Lung (tissue), 12 donors: ENCODE data around the gene SLC17A3. TPM values are rescaled to one million over a fixed set of nuclear protein-coding genes. Genes with fewer than 3 reads are reported as not detected.

Experiments used
- ATAC-seq: fragments of 200-7000 bp; cut with Tn5 transposase; one replicate; pipeline ENCODE4 v1.9.1; 2020; ENCODE audit warnings: moderate number of reproducible peaks; ENCODE audit not compliant: insufficient read depth, low FRiP score
- DNase-seq, 3 donors: peaks; one replicate each; pipeline ENCODE4 v3.0.0-alpha.2; 2013 to 2017
- H3K27ac ChIP-seq, 2 donors: one replicate each; pipeline ENCODE4 v1.5.1; 2013; ENCODE audit warnings: mild to moderate bottlenecking in 2 of 2, moderate library complexity in 2 of 2, control low read depth in 1 of 2, inconsistent platforms in 1 of 2, low read depth in 1 of 2, low read length in 1 of 2
- H3K27me3 ChIP-seq, 3 donors: one replicate each; pipeline ENCODE4 v1.5.1; 2013; ENCODE audit warnings: low read length in 2 of 3; ENCODE audit not compliant: control insufficient read depth in 3 of 3, insufficient read depth in 3 of 3
- H3K36me3 ChIP-seq, 4 donors: one replicate each; pipeline ENCODE4 v1.5.1; 2013; ENCODE audit warnings: low read length in 4 of 4, mild to moderate bottlenecking in 1 of 4, moderate library complexity in 1 of 4; ENCODE audit not compliant: control insufficient read depth in 4 of 4, insufficient read depth in 4 of 4
- H3K4me1 ChIP-seq, 5 donors: one replicate each; pipeline ENCODE4 v1.5.1; 2013; ENCODE audit warnings: low read length in 5 of 5, mild to moderate bottlenecking in 2 of 5, moderate library complexity in 1 of 5; ENCODE audit not compliant: control insufficient read depth in 5 of 5, insufficient read depth in 5 of 5
- H3K4me3 ChIP-seq: one replicate; pipeline ENCODE4 v1.5.1; 2013; ENCODE audit warnings: mild to moderate bottlenecking, control low read depth, moderate library complexity
- H3K9ac ChIP-seq, 2 donors: one replicate each; pipeline ENCODE4 v1.5.1; 2013; ENCODE audit warnings: low read length in 2 of 2, control low read depth in 1 of 2; ENCODE audit not compliant: insufficient read depth in 1 of 2
- H3K9me3 ChIP-seq, 4 donors: one replicate each; pipeline ENCODE4 v1.5.1; 2013; ENCODE audit warnings: low read length in 3 of 4, mild to moderate bottlenecking in 1 of 4, moderate library complexity in 1 of 4; ENCODE audit not compliant: control insufficient read depth in 4 of 4, insufficient read depth in 3 of 4
- WGBS, 2 donors: extraction: QIAGEN DNeasy Blood & Tissue Kit; methylation state at CpG; one replicate each; pipeline ENCODE4 v1.1.7; 2013; 5-methylcytosine and 5-hydroxymethylcytosine counted together
- polyA plus RNA-seq, 2 donors: library from polyadenylated mRNA; stranded (reverse); fragments of 200-250 nt; gene quantifications; one replicate each; pipeline ENCODE4 v1.2.1, GENCODE V29; 2013
- total RNA-seq, 2 donors: library from RNA; depleted of rRNA in 1 of 2; stranded (reverse); fragments of >200 nt in 1 of 2; gene quantifications; one replicate each; pipeline ENCODE4 v1.2.1, GENCODE V29; 2014 to 2021
- TF ChIP-seq, protein P1 (sequence below): IDR thresholded peaks from 2 replicates; pipeline ENCODE4 v1.5.1; 2012; ENCODE audit warnings: mild to moderate bottlenecking; ENCODE audit errors: control extremely low read depth, extremely low read depth
- donor health status: control.
- donor health status: control.
- donor health status: Bipolar disorder and iron deficiency.
- donor health status: healthy.
- donor health status: DM: yes; HTN: yes; CAD: no.

The SLC17A3 gene
- total and polyA plus RNA-seq, 4 donors, result not detected

DNA sequence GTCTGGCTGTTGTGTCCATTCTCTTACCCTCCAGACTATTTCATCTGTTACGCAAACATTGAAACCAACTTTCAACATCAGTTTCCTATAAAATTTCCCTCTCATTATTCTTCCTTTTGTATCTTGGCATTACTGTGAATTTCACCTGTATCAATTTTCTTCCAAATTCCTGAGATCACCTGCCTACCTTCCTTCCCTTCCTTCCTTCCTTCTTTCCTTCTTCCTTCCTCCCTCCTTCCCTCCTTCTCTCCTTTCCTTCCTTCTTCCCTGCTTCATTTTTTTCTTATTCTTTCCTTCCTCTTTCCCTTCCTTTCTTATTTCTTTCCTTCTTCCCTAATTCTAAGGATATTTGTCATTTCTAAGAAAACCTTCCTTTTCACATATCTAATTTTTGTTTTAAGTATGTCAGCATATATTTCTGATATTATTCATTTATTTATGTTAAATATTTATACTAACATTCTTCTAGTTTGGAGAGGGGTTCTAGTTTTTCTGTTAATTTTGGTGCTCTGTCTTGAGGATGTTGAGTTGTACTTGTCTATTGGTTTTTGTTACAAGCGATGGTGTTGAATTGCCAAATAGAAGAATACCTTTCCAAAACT is 4.8 kb upstream of the SLC17A3 start:
- WGBS, 2 donors, result 81 to 97% methylated on average over 2 of the region's 2 CpGs
- ATAC-seq, result no peak
- H3K9me3 ChIP-seq, result no peaks in the 10 kb centered on the region
- no peak for DNase-seq
- no peak overlapping the region for H3K4me3 ChIP-seq
- peaks cover 0 to 2% (median 2%) of the 10 kb centered on the region in 3 donors for H3K27me3 ChIP-seq
- no peak overlapping the region for H3K9ac ChIP-seq
- peaks cover 0 to 1% (median 0%) of the 10 kb centered on the region in 5 donors for H3K4me1 ChIP-seq
- no peaks in the 10 kb centered on the region for H3K36me3 ChIP-seq
- H3K27ac ChIP-seq, result no peak overlapping the region
- TF ChIP-seq, protein P1, sequence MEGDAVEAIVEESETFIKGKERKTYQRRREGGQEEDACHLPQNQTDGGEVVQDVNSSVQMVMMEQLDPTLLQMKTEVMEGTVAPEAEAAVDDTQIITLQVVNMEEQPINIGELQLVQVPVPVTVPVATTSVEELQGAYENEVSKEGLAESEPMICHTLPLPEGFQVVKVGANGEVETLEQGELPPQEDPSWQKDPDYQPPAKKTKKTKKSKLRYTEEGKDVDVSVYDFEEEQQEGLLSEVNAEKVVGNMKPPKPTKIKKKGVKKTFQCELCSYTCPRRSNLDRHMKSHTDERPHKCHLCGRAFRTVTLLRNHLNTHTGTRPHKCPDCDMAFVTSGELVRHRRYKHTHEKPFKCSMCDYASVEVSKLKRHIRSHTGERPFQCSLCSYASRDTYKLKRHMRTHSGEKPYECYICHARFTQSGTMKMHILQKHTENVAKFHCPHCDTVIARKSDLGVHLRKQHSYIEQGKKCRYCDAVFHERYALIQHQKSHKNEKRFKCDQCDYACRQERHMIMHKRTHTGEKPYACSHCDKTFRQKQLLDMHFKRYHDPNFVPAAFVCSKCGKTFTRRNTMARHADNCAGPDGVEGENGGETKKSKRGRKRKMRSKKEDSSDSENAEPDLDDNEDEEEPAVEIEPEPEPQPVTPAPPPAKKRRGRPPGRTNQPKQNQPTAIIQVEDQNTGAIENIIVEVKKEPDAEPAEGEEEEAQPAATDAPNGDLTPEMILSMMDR, result no peak

GRCh38 chr6:25875926-25876602 is 2.0 kb upstream of the SLC17A3 start:
- H3K9ac ChIP-seq, result no peak overlapping the region
- peaks cover 0 to 2% (median 0%) of the 10 kb centered on the region in 3 donors for H3K27me3 ChIP-seq
- H3K36me3 ChIP-seq, result no peaks in the 10 kb centered on the region
- H3K4me3 ChIP-seq, result no peak overlapping the region
- H3K4me1 ChIP-seq, result no peaks in the 10 kb centered on the region
- H3K27ac ChIP-seq, result no peak overlapping the region
- WGBS, 2 donors, result 92 to 94% methylated on average over 3 of the region's 3 CpGs
- DNase-seq (no peak), ATAC-seq (no peak)
- TF ChIP-seq, protein P1, result no peak
- no peaks in the 10 kb centered on the region for H3K9me3 ChIP-seq

- WGBS, 2 donors, result 73 to 82% methylated on average over 3 of the region's 3 CpGs
- H3K27ac ChIP-seq, result no peak overlapping the region
- no peaks in the 10 kb centered on the region for H3K36me3 ChIP-seq
- no peak for ATAC-seq
- H3K9me3 ChIP-seq, result no peaks in the 10 kb centered on the region
- DNase-seq, result no peak
- no peak overlapping the region for H3K9ac ChIP-seq
- peaks cover 0 to 2% (median 0%) of the 10 kb centered on the region in 3 donors for H3K27me3 ChIP-seq
- TF ChIP-seq, protein P1, result no peak
- no peaks in the 10 kb centered on the region for H3K4me1 ChIP-seq
- H3K4me3 ChIP-seq, result no peak overlapping the region
These were observed 1.5 kb upstream of the SLC17A3 start for GRCh38 chr6:25875563-25875905.
